Duodenal mucosa (tissue), 2 donors: ENCODE measurements around the gene ASB13.
A peak's percentile ranks its signal among the peaks of the same experiment; 100 is the strongest.

ENCODE experiments used
- H3K27ac ChIP-seq: one replicate; pipeline ENCODE4 v1.7.0; 2013; ENCODE audit warnings: low read depth, low read length
- H3K27me3 ChIP-seq, 2 donors: one replicate each; pipeline ENCODE4 v1.7.0; 2013; ENCODE audit warnings: low read length in 2 of 2, control low read depth in 1 of 2; ENCODE audit not compliant: insufficient read depth in 2 of 2, control insufficient read depth in 1 of 2
- H3K36me3 ChIP-seq, 2 donors: one replicate each; pipeline ENCODE4 v1.7.0; 2013; ENCODE audit warnings: low read length in 2 of 2, control low read depth in 1 of 2; ENCODE audit not compliant: insufficient read depth in 2 of 2, control insufficient read depth in 1 of 2
- H3K4me1 ChIP-seq, 2 donors: one replicate each; pipeline ENCODE4 v1.7.0; 2013; ENCODE audit warnings: low read length in 2 of 2, control low read depth in 1 of 2; ENCODE audit not compliant: insufficient read depth in 2 of 2, control insufficient read depth in 1 of 2
- H3K4me3 ChIP-seq, 2 donors: one replicate each; pipeline ENCODE4 v1.7.0; 2013; ENCODE audit warnings: low read length in 2 of 2, low read depth in 1 of 2
- H3K9ac ChIP-seq, 2 donors: one replicate each; pipeline ENCODE4 v1.7.0; 2013; ENCODE audit warnings: low read length in 2 of 2, low read depth in 1 of 2
- H3K9me3 ChIP-seq, 2 donors: one replicate each; pipeline ENCODE4 v1.7.0; 2013; ENCODE audit warnings: low read length in 2 of 2, control low read depth in 1 of 2; ENCODE audit not compliant: control insufficient read depth in 1 of 2

The ASB13 gene

DNA sequence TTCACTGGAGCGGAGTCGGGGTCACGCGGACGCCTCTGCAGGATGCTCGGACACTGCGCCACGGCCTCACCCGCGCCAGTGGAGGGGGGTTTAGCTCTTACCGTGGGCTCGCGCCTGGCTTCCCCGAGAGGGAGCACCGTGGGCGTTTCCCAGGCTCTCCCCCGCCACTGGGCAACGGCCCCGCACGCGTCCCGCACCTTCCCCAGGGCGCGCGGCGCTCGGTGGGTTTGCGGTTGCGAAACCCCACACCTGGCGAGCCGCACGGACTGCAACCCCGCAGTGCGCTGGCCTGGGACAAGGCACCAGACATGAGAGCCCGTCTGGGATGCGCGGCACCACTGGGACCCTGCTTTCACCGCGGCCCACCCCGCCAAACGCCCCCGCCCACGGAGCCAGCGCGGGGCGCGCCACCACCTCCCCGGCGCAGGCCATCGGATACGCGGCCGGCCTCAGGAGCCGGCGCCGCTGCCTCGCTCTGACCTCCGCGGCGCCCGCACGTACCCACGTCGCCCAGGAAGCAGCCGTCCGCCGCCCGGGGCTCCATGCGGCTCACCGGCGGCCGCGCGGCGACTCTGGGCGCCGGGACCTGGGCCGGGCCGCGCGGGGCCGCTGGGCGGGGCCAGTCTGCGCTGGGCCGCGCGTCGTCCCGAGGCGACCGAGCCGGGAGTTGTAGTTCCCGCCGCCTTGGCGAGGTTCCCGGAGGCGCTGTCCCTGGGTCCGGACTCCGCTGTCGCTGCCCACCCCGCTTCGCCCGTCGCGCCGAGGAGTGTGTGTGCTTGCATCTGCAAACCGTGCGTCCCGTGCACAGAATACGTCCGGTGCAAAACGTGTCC, at the start of gene ASB13:
Gene ASB13 (minus strand): TSS at position 588 of the 833 bp plus-strand sequence. CDS start 44 bp downstream, at position 544.
- Histone ChIP-seq H3K27ac (peak within 1 kb of the TSS; percentile 74), H3K27me3 (no peaks in the 10 kb centered on the region), H3K9ac (peak within 1 kb of the TSS; percentile 60 to 84), H3K9me3 (no peaks in the 10 kb centered on the region), H3K4me1 (peaks cover 14 to 18% of the 10 kb centered on the region in 2 donors), H3K36me3 (no peaks in the 10 kb centered on the region), H3K4me3 (peak within 1 kb of the TSS; percentile 87 to 99)

GRCh38 chr10:5711642-5712041, 45.2 kb upstream of the ASB13 start:
- no peaks in the 10 kb centered on the region for H3K27me3 ChIP-seq
- peak overlapping the region; percentile 19 to 29 for H3K9ac ChIP-seq
- H3K36me3 ChIP-seq, result no peaks in the 10 kb centered on the region
- H3K4me3 ChIP-seq, result peak overlapping the region; percentile 42 to 50
- no peak overlapping the region for H3K27ac ChIP-seq
- H3K4me1 ChIP-seq, result peaks cover 0 to 2% of the 10 kb centered on the region in 2 donors
- no peaks in the 10 kb centered on the region for H3K9me3 ChIP-seq

DNA sequence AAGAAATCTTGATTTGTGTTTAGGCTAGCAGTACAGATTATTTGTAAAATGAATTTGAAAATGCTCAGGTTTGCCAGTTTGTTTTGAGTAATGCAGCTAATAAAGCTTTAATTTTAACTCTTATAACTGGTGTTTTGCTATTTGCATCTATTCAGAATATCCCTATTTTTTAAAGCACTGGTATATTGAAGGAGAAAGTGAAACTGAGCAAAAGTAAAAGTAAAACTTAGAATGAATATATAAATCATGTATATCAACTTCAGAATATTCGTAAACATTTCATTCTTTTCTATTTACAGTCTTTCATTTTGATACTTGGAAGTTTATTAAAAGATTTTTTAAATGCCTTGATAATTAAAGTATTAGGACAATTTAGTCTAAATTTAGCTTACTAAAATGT, 44.5 kb upstream of the ASB13 start:
- peak overlapping the region; percentile 42 to 50 for H3K4me3 ChIP-seq
- H3K9me3 ChIP-seq, result no peaks in the 10 kb centered on the region
- H3K36me3 ChIP-seq, result no peaks in the 10 kb centered on the region
- no peaks in the 10 kb centered on the region for H3K27me3 ChIP-seq
- peaks cover 0 to 2% of the 10 kb centered on the region in 2 donors for H3K4me1 ChIP-seq
- H3K27ac ChIP-seq, result no peak overlapping the region
- H3K9ac ChIP-seq, result no peak overlapping the region

DNA sequence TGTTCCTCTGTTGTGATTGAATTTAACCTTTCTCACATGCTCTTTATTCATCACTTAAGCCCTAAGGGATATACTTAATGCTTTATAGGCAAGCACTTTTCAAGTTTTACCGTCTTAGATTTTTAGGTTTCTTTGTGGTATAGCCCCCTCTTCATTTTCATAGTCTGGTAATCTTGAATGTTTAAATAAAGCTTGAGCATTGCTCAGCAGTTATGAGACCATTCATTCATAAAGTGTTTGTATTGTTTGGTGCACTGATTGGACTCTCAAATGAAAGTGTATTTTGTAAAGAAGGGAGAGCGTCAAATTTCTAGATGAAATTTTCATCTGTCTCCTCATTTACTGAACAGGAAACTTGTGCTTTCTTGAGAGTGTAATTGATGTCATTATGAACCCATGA, 43.5 kb upstream of the ASB13 start:
- no peak overlapping the region for H3K4me3 ChIP-seq
- H3K27ac ChIP-seq, result no peak overlapping the region
- H3K9ac ChIP-seq, result no peak overlapping the region
- H3K9me3 ChIP-seq, result no peaks in the 10 kb centered on the region
- H3K27me3 ChIP-seq, result no peaks in the 10 kb centered on the region
- no peaks in the 10 kb centered on the region for H3K36me3 ChIP-seq
- peaks cover 0 to 2% of the 10 kb centered on the region in 2 donors for H3K4me1 ChIP-seq

GRCh38 chr10:5708356-5708755, 42.0 kb upstream of the ASB13 start:
- no peaks in the 10 kb centered on the region for H3K36me3 ChIP-seq
- no peak overlapping the region for H3K27ac ChIP-seq
- H3K9me3 ChIP-seq, result no peaks in the 10 kb centered on the region
- H3K4me3 ChIP-seq, result no peak overlapping the region
- H3K27me3 ChIP-seq, result no peaks in the 10 kb centered on the region
- peaks cover 0 to 2% of the 10 kb centered on the region in 2 donors for H3K4me1 ChIP-seq
- no peak overlapping the region for H3K9ac ChIP-seq

DNA sequence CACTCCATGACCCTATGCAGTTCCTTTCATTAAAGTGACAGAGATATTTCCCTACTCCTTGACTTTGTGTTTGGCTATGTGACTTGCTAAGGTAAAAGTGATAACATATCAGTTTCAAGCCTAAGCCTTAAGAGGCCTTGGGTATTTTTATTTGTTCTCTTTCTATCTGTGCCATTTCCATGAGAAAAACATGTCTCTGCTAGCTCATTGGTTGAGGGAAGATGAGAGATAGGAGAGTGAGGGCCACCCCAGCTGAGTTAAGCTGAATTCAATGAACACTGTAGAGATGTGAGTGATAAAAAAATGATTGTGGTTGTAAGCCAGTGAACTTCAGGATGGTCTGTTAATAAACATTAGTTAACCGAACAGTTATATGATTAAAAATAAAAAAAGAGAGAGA, 31.7 kb upstream of the ASB13 start:
- H3K4me3 ChIP-seq, result no peak overlapping the region
- no peaks in the 10 kb centered on the region for H3K27me3 ChIP-seq
- H3K27ac ChIP-seq, result no peak overlapping the region
- no peak overlapping the region for H3K9ac ChIP-seq
- H3K9me3 ChIP-seq, result no peaks in the 10 kb centered on the region
- peaks cover 13 to 22% of the 10 kb centered on the region in 2 donors for H3K4me1 ChIP-seq
- no peaks in the 10 kb centered on the region for H3K36me3 ChIP-seq

DNA sequence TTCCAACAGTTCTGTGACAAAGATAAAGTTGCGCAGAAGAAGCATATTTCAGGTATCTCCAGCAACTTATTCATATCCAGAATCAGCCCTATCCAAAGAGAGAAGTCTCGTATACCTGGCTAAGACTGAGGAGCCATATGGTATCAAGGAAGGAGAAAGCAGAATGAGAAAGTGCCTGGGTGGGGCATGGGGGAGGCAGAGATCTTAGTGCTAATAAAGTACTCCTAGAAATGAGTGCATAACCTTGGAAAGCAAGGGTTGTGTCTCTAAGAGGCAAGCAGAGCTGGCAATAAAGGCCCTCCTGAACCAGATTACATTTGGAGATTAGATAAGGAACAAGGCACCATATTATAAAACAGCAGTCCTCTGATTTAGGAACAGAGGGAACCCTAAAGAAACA, 30.9 kb upstream of the ASB13 start:
- H3K9ac ChIP-seq, result no peak overlapping the region
- no peaks in the 10 kb centered on the region for H3K27me3 ChIP-seq
- peaks cover 20 to 22% of the 10 kb centered on the region in 2 donors for H3K4me1 ChIP-seq
- no peak overlapping the region for H3K27ac ChIP-seq
- no peak overlapping the region for H3K4me3 ChIP-seq
- no peaks in the 10 kb centered on the region for H3K36me3 ChIP-seq
- no peaks in the 10 kb centered on the region for H3K9me3 ChIP-seq

DNA sequence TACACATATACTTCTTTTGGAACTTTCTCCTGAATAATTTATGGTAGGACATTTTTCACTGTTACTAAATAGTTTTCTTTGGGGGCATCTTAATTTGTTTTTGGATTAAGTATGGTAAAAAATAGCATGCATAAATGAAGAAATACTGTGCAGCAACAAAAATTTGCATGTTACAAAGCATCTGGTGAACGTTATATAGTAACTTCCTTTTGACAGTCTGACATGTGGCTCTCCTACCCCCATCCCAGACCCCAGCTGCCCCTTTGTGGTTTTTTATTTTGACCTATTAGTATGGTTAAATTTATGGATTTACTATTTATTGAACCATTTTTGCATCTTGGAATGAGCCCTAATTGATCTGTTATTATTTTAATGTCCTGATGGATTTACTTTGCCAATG, 28.2 kb upstream of the ASB13 start:
- Histone ChIP-seq H3K9me3 (no peaks in the 10 kb centered on the region), H3K4me3 (no peak overlapping the region), H3K27ac (no peak overlapping the region), H3K9ac (no peak overlapping the region), H3K4me1 (peaks cover 26 to 28% of the 10 kb centered on the region in 2 donors), H3K36me3 (no peaks in the 10 kb centered on the region), H3K27me3 (no peaks in the 10 kb centered on the region)

DNA sequence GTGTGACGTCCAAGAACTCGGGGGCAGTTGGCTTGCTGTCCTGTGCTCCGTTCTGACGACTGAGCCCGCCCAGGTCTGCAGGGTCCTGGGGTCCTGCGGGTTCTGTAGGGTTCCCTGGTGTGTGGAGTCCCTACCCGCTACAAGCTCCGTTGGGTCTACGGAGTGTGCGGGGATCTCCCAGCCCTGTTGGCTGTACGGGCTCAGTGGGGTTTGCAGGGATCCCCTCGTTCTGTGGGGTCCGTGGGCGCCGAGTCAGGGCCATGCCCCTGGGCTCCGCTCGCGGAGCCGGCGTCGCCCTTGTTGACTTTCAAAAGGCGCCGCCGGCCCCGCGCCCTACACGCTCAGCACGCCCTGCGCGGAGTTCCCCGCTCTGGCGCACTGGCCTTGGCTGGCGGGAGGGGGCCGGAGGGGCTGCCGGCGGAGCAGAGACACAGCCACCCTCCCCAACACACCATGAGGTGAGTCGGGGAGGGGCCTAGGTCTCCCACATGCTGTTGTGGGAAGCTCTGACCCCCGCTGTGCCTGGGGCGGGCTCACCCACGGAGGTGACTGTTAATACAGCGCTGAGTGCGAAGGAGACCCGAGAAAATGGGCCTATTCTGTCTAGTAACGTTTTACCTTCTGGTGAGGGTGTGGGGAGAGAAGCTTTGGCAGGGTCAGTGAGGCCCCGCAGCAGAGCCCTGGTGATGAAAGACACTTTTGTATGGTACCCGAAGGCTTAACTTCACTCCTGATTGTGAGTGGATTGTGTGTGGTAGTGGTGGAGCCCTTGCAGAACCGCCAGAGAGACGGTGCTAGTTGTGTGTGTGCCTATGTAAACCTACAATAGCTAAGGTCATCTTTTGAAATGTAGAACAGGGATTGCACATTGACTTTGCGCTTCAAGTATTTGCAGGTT, 26.3 kb upstream of the ASB13 start:
- no peaks in the 10 kb centered on the region for H3K9me3 ChIP-seq
- H3K4me3 ChIP-seq, result peak overlapping the region; percentile 71 to 81
- H3K27ac ChIP-seq, result no peak overlapping the region
- H3K4me1 ChIP-seq, result peaks cover 26 to 28% of the 10 kb centered on the region in 2 donors
- H3K27me3 ChIP-seq, result no peaks in the 10 kb centered on the region
- peak overlapping the region; percentile 65 to 69 for H3K9ac ChIP-seq
- peaks cover 0 to 3% of the 10 kb centered on the region in 2 donors for H3K36me3 ChIP-seq

GRCh38 chr10:5691786-5692185, 25.4 kb upstream of the ASB13 start:
- H3K4me1 ChIP-seq, result peaks cover 21 to 23% of the 10 kb centered on the region in 2 donors
- no peak overlapping the region for H3K9ac ChIP-seq
- H3K36me3 ChIP-seq, result peaks cover 0 to 3% of the 10 kb centered on the region in 2 donors
- H3K4me3 ChIP-seq, result peak overlapping the region in 1 of 2 donors; percentile 81
- no peak overlapping the region for H3K27ac ChIP-seq
- no peaks in the 10 kb centered on the region for H3K27me3 ChIP-seq
- no peaks in the 10 kb centered on the region for H3K9me3 ChIP-seq
